Measurements from ENCODE around the gene TP53I11.

TP53I11 gene

GRCh38 chr11:44978274-44978960 is 27.7 kb upstream of the TP53I11 start:
- no peak for DNase-seq

GRCh38 chr11:44977493-44977984 is 26.9 kb upstream of the TP53I11 start:
- DNase-seq, result peak; percentile 13 to 15

GRCh38 chr11:44976576-44976975 is 25.9 kb upstream of the TP53I11 start:
- DNase-seq, result no peak

- no peak for DNase-seq
Observed at GRCh38 chr11:44974402-44975000, 23.8 kb upstream of the TP53I11 start.

- no peak for DNase-seq
Observed at GRCh38 chr11:44973632-44974401, 23.1 kb upstream of the TP53I11 start.

GRCh38 chr11:44972746-44973435 is 22.2 kb upstream of the TP53I11 start:
- DNase-seq, result no peak

GRCh38 chr11:44971185-44971584 is 20.5 kb upstream of the TP53I11 start:
- no peak for DNase-seq

GRCh38 chr11:44970293-44970692 is 19.6 kb upstream of the TP53I11 start:
- DNase-seq, result no peak

GRCh38 chr11:44969651-44970252 is 19.1 kb upstream of the TP53I11 start:
- no peak for DNase-seq

GRCh38 chr11:44968510-44968909 is 17.8 kb upstream of the TP53I11 start:
- DNase-seq, result no peak

- DNase-seq, result no peak
Observed at GRCh38 chr11:44967930-44968496, 17.3 kb upstream of the TP53I11 start.

GRCh38 chr11:44966694-44967093 is 16.0 kb upstream of the TP53I11 start:
- no peak for DNase-seq

- DNase-seq, result no peak
Observed at GRCh38 chr11:44964526-44965209, 14.0 kb upstream of the TP53I11 start.

- no peak for DNase-seq
Observed at GRCh38 chr11:44963948-44964347, 13.3 kb upstream of the TP53I11 start.

- DNase-seq, result no peak
Observed at GRCh38 chr11:44963136-44963535, 12.5 kb upstream of the TP53I11 start.

GRCh38 chr11:44962464-44962863 is 11.8 kb upstream of the TP53I11 start:
- no peak for DNase-seq

- no peak for DNase-seq
Observed at GRCh38 chr11:44960200-44960845, 9.6 kb upstream of the TP53I11 start.

GRCh38 chr11:44959064-44959463 is 8.4 kb upstream of the TP53I11 start:
- DNase-seq, result no peak

- no peak for DNase-seq
Observed at GRCh38 chr11:44957776-44958564, 7.3 kb upstream of the TP53I11 start.

- no peak for DNase-seq
Observed at GRCh38 chr11:44957040-44957515, 6.4 kb upstream of the TP53I11 start.

All from Kasumi-1 (cell line).